HG03060 (cell line): ENCODE results near the gene CLCA1.

Experiments used
- ATAC-seq: cut with Tn5 transposase; IDR thresholded peaks from one replicate; pipeline ENCODE4 v1.9.1; 2021; ENCODE audit warnings: low read depth, moderate number of reproducible peaks; ENCODE audit not compliant: unreplicated experiment

The CLCA1 gene

GRCh38 chr1:86502721-86503405 lies 34.1 kb downstream of the CLCA1 start:
- no peak for ATAC-seq

GRCh38 chr1:86503406-86504136 lies 34.8 kb downstream of the CLCA1 start:
- no peak for ATAC-seq

GRCh38 chr1:86504137-86504479 lies 35.4 kb downstream of the CLCA1 start:
- no peak for ATAC-seq

GRCh38 chr1:86504895-86505563 lies 36.3 kb downstream of the CLCA1 start:
- no peak for ATAC-seq

GRCh38 chr1:86505564-86505902 lies 36.8 kb downstream of the CLCA1 start:
- ATAC-seq, result no peak

GRCh38 chr1:86507935-86508582 lies 39.3 kb downstream of the CLCA1 start:
- ATAC-seq, result no peak

GRCh38 chr1:86508583-86508969 lies 39.8 kb downstream of the CLCA1 start:
- no peak for ATAC-seq

GRCh38 chr1:86515597-86515996 lies 46.9 kb downstream of the CLCA1 start:
- no peak for ATAC-seq

GRCh38 chr1:86516335-86516734 lies 47.6 kb downstream of the CLCA1 start:
- no peak for ATAC-seq

GRCh38 chr1:86517336-86517735 lies 48.6 kb downstream of the CLCA1 start:
- ATAC-seq, result no peak

- no peak for ATAC-seq
Observed at GRCh38 chr1:86520789-86521521, 52.2 kb downstream of the CLCA1 start.

- no peak for ATAC-seq
Observed at GRCh38 chr1:86521522-86521891, 52.8 kb downstream of the CLCA1 start.

GRCh38 chr1:86522240-86522639 lies 53.5 kb downstream of the CLCA1 start:
- no peak for ATAC-seq

GRCh38 chr1:86523670-86524354 lies 55.1 kb downstream of the CLCA1 start:
- no peak for ATAC-seq

GRCh38 chr1:86527306-86527705 lies 58.6 kb downstream of the CLCA1 start:
- no peak for ATAC-seq

- ATAC-seq, result no peak
Observed at GRCh38 chr1:86530211-86530845, 61.6 kb downstream of the CLCA1 start.

- ATAC-seq, result no peak
Observed at GRCh38 chr1:86537928-86538695, 69.4 kb downstream of the CLCA1 start.

- no peak for ATAC-seq
Observed at GRCh38 chr1:86538775-86539174, 70.0 kb downstream of the CLCA1 start.

GRCh38 chr1:86541859-86542258 lies 73.1 kb downstream of the CLCA1 start:
- ATAC-seq, result no peak
